Measurements from ENCODE around the gene STK24. TPM values are rescaled to one million over a fixed set of nuclear protein-coding genes. Genes with fewer than 3 reads are reported as not detected.

The STK24 gene
- total RNA-seq, 1 experiment from 2014 or later, result 84.8 TPM

GRCh38 chr13:98462241-98462882 is 114.5 kb downstream of the STK24 start:
- no TSS peak for BruUV-seq (replicated peaks)
- TF ChIP-seq CTCF (conservative IDR thresholded peaks at IDR 0.05; ENCODE audit: low read depth, low read length), result no peak
- no peak for TF ChIP-seq EZH2 (IDR thresholded peaks at IDR 0.05; ENCODE audit: borderline replicate concordance, low read depth, low read length, poor library complexity, severe bottlenecking)
- intact Hi-C loops (cut with micrococcal nuclease; ENCODE audit: unreplicated experiment), result no loop called here
- no peak for DNase-seq (ENCODE audit: low spot score)
- ChIA-PET POLR2A (ENCODE audit: low non-redundant PET) (no interaction called here), CTCF (no interaction called here)
- no peaks in the 10 kb centered on the region for H3K9me3 ChIP-seq (ENCODE audit: low read depth, low read length, poor library complexity, severe bottlenecking)
- H3K4me3 ChIP-seq (ENCODE audit: low read depth, low read length, poor library complexity, severe bottlenecking), result no peak overlapping the region
- peaks cover 24% of the 10 kb centered on the region for H3K36me3 ChIP-seq (ENCODE audit: insufficient read depth, low read length, poor library complexity, severe bottlenecking)
- no peaks in the 10 kb centered on the region for H3K27me3 ChIP-seq (replicated peaks; ENCODE audit: insufficient read depth, low read depth, low read length, poor library complexity)
- H3K4me1 ChIP-seq (ENCODE audit: insufficient read depth, low read length, poor library complexity, severe bottlenecking), result peaks cover 19% of the 10 kb centered on the region
- no peak overlapping the region for H3K27ac ChIP-seq (ENCODE audit: low read depth, low read length, poor library complexity, severe bottlenecking)

- peaks cover 29% of the 10 kb centered on the region for H3K36me3 ChIP-seq (ENCODE audit: insufficient read depth, low read length, poor library complexity, severe bottlenecking)
- H3K27ac ChIP-seq (ENCODE audit: low read depth, low read length, poor library complexity, severe bottlenecking), result no peak overlapping the region
- peaks cover 19% of the 10 kb centered on the region for H3K4me1 ChIP-seq (ENCODE audit: insufficient read depth, low read length, poor library complexity, severe bottlenecking)
- intact Hi-C loops (cut with micrococcal nuclease; ENCODE audit: unreplicated experiment), result no loop called here
- no peak for TF ChIP-seq CTCF (conservative IDR thresholded peaks at IDR 0.05; ENCODE audit: low read depth, low read length)
- TF ChIP-seq EZH2 (IDR thresholded peaks at IDR 0.05; ENCODE audit: borderline replicate concordance, low read depth, low read length, poor library complexity, severe bottlenecking), result no peak
- no TSS peak for BruUV-seq (replicated peaks)
- no peak for DNase-seq (ENCODE audit: low spot score)
- no peaks in the 10 kb centered on the region for H3K9me3 ChIP-seq (ENCODE audit: low read depth, low read length, poor library complexity, severe bottlenecking)
- CTCF ChIA-PET, result no interaction called here
- H3K27me3 ChIP-seq (replicated peaks; ENCODE audit: insufficient read depth, low read depth, low read length, poor library complexity), result no peaks in the 10 kb centered on the region
- POLR2A ChIA-PET (ENCODE audit: low non-redundant PET), result no interaction called here
- no peak overlapping the region for H3K4me3 ChIP-seq (ENCODE audit: low read depth, low read length, poor library complexity, severe bottlenecking)
These were observed 115.2 kb downstream of the STK24 start for GRCh38 chr13:98461486-98462240.

- intact Hi-C loops (cut with micrococcal nuclease; ENCODE audit: unreplicated experiment), result no loop called here
- CTCF ChIA-PET, result no interaction called here
- H3K27me3 ChIP-seq (replicated peaks; ENCODE audit: insufficient read depth, low read depth, low read length, poor library complexity), result no peaks in the 10 kb centered on the region
- POLR2A ChIA-PET (ENCODE audit: low non-redundant PET), result no interaction called here
- H3K9me3 ChIP-seq (ENCODE audit: low read depth, low read length, poor library complexity, severe bottlenecking), result no peaks in the 10 kb centered on the region
- H3K36me3 ChIP-seq (ENCODE audit: insufficient read depth, low read length, poor library complexity, severe bottlenecking), result peaks cover 30% of the 10 kb centered on the region
- H3K27ac ChIP-seq (ENCODE audit: low read depth, low read length, poor library complexity, severe bottlenecking), result no peak overlapping the region
- H3K4me1 ChIP-seq (ENCODE audit: insufficient read depth, low read length, poor library complexity, severe bottlenecking), result peaks cover 9% of the 10 kb centered on the region
- no peak for TF ChIP-seq CTCF (conservative IDR thresholded peaks at IDR 0.05; ENCODE audit: low read depth, low read length)
- TF ChIP-seq EZH2 (IDR thresholded peaks at IDR 0.05; ENCODE audit: borderline replicate concordance, low read depth, low read length, poor library complexity, severe bottlenecking), result no peak
- no peak overlapping the region for H3K4me3 ChIP-seq (ENCODE audit: low read depth, low read length, poor library complexity, severe bottlenecking)
- no TSS peak for BruUV-seq (replicated peaks)
- DNase-seq (ENCODE audit: low spot score), result no peak
These were observed 116.4 kb downstream of the STK24 start for GRCh38 chr13:98460516-98460915.

Measured in A673 (cell line).